GM18508 (cell line): ENCODE results near the gene TMUB2.
"Not testable (repeated sequence)": the region's sequence is repeated elsewhere in the genome, so short reads cannot be mapped to it uniquely, and the experiment has no call there.

Experiments
- ATAC-seq: cut with Tn5 transposase; IDR thresholded peaks from one replicate; pipeline ENCODE4 v1.9.1; 2021; ENCODE audit warnings: moderate number of reproducible peaks; ENCODE audit not compliant: insufficient read depth, unreplicated experiment

Gene TMUB2

DNA sequence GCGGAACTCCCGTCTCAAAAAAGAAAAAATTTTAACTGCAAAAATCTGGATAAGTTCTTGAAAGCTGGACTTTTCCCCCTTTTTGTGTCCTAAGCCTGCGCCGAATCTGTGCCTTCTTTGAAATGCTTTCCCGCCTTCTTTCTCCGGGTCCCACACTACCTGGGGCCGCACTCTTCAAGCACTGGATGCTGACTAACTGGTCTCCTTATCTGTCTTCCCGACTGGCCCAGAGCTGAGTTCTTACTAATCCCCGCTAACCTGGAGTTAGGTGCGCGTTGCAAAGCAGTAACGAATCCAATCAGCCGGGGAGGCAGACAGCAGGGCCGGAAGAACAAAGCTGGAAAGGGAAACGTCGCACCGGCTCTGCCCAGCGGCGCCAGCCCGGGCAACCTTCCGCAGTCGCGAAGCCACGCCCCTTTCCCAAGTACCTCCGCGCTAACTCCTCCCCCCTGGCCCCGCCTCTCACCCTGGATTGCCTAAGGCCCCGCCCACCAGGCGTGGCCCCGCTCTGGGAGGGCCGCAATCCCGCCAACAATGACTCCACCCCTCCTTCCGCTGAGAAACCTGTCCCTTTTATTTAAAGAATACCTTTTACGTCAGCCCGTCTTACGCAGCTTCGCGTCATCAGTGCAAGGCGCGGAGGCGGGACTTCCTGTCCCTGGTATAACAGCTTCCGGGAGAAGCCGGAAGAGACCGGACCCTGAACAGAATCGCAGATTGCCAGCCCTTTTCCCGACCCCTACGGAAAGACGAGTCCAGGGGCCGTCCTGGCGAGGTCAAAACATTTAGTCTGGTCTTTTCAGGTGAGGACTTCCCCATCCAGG lies at the start of gene TMUB2:
TSS of gene TMUB2 (plus strand) at position 666 of the 824 bp plus-strand sequence. CDS start 737 bp downstream, outside the sequence.
- peak; percentile 64 for ATAC-seq

DNA sequence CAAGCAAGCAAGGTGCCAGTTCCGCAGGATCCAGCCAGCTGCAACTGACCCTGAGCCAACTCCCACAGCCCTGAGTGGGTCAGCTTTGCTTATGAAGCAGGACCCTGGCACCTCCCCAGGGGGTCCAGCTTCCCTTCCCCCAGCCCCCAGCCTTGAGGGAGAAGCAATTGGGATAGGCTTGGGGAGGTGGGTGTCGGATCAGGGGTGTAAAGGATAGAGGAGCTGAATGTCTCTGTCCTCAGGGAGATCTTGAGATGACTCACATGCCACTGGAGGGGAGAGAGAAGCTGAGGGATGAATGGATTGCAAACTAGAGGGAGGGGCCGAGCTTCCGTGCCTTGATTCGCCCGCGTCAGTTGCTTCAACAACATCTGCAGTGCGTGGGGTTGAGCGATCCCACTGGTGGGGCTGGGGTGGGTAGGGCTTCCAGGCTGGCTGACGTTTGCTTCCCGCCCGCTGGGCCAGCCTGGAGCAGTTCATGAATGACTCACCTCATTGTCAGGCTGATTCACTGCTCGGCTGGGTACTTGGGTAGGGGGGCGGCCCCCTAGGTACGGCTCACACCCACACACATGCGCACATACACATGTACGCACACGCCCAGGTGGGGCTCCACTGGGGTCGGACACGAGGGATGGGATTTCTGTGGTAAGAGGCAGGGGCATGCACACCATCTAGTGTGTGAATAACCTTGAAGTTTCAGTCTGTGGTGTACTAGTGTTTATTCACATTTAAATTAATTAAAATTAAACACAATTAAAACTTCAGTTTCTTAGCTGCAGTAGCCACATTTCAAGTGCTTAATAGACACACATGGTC lies 48.7 kb upstream of the TMUB2 start:
- no peak for ATAC-seq

DNA sequence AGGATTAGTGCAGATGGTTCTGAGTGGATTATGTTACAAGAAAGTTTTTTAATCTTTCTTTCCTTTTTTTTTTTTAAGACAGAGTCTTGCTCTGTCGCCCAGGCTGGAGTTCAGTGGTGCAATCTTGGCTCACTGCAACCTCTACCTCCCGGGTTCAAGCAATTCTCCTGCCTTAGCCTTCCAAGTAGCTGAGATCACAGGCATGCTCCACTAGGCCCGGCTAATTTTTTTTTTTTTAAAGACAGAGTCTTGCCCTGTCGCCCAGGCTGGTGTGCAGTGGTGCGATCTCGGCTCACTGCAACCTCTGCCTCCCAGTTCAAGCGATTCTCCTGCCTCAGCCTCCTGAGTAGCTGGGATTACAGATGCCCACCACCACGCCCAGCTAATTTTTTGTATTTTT lies 42.9 kb upstream of the TMUB2 start:
- ATAC-seq, result not testable (repeated sequence)

DNA sequence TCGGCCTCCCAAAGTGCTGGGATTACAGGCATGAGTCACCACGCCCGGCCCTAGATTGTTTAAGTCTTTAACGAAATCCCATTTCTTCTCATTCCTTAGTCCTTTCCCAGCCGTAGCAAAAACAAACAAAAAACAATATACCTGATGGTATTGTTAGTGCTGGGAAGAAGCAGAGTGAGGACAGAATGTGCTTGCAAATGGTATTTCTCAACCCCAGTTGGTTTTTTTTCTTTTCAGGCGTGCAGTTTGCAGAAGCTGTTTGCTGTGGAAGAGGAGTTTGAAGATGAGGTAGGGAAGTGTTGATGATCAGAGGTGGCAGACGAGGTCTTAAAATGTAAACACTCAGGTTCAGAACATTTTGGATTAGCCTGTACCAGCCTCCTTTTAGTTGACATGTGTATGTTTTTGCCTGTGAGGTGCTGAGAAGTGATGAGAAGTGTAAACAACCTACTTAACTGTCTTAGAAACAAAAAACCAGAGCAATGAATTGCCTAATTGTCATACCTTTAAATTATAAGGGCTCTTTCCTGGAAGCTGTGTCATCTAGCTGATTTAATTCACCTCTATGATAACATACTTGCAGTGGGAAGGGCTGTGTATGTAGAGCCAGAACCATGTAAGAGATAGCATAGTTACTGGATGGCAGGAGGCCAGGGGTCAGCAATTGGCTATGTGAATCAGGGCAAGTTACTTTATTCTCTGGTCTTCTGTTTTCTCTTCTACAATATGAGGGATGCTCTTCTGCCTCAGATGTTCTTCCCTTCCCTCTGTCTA lies 41.6 kb upstream of the TMUB2 start:
- ATAC-seq, result no peak

DNA sequence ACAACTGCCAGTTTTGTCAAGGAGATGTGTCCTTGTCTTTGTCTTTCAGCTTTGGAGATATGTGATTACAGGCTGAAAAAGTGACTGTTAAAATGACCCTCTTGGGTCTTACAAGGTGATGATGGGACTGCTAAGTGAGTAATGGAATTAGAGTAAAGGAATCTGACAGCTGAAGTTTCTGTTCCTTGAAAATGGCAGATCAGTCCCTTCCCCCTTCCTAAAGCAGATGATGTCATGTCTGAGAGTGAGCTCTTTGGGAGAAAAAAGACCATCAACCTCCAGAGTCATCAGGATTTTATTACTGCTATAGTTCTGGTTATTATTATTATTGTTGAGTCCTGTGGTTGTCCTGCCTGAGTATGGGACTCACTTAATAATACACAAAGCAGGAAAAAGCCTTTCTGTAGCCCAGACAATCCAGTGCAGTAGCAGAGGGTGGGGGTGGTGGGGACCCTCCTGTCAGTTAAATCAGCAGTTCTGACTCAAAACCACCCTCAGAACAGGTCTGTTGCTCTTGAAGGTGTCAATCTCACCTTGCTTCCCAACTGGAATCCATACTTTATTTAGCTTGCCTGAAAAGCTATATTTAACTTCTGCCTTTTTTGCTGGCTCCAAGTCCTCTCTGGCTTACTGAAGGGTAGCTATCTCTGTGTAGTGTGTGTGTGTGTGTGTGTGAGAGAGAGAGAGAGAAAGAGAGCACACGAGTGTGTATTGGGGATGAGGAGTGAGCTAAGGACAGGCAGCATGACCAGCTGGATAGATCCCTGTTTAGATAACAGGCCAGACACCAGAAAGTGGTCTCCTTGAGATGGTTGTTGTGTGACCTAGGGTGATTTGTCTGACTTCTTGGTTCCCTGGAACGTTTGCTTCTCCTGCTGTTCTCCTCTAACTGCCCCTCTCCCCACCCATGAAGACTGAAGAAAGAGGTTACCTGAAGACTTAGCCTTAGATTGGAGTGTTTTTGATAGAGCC lies 40.1 kb upstream of the TMUB2 start:
- ATAC-seq, result no peak

DNA sequence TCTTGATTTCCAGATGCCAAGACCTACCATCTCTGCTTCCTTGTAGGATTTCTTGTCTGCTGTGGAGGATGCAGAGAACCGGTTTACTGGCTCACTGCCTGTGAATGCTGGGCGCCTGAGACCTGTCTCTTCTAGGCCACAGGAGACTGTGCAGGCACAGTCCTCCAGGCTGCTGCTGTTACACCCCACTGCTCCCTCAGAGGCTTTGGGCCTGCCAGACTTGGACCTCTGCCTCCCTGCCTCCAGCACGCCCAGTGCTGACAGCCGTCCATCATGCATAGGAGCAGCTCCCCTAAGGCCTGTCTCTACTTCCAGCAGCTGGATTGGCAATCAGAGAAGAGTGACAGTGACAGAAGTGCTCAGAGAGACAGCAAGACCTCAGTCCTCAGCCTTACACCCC lies 39.0 kb upstream of the TMUB2 start:
- no peak for ATAC-seq

DNA sequence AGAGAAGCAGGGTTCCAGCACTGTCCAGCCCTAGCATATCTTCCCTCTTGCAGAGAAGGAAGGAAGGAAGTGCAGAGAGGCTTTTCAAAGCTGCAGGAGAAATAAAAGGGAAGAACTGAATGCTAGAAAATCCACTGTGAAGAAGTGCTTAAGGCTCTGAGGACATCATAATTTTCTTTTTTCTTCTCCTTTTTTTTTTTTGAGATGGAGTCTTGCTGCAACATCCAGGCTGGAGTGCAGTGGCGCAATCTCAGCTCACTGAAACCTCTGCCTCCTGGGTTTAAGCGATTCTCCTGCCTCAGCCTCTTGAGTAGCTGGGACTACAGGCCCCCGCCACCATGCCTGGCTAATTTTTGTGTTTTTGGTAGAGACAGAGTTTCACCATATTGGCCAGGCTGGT lies 37.7 kb upstream of the TMUB2 start:
- not testable (repeated sequence) for ATAC-seq

DNA sequence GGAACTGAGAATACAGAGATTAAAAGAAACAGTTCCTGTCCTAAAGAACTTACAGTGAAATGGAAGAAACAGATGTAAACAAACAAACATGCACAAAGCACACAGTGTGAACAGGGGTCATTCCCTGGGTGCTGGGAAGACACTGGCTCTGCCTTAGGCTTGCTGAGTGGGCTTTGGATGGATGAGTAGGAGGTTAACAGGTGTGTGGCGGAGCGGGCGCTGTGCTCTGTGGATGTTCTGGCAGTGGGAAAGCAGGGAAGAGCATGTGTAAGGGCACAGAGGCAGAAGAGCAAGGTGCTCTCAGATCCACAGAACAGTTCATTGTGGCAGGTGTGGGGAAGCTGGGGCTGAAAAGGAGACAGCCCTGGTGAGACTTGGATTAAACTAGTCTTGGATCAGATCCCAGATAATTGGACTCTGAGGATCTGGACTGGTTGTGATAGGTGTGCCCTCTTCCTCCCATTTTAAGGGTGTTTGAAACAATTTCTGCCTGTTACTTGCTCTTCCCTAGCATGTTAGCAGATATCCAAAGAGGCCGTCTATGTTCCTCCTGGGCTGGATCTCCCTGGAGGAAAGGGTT lies 36.9 kb upstream of the TMUB2 start:
- no peak for ATAC-seq

DNA sequence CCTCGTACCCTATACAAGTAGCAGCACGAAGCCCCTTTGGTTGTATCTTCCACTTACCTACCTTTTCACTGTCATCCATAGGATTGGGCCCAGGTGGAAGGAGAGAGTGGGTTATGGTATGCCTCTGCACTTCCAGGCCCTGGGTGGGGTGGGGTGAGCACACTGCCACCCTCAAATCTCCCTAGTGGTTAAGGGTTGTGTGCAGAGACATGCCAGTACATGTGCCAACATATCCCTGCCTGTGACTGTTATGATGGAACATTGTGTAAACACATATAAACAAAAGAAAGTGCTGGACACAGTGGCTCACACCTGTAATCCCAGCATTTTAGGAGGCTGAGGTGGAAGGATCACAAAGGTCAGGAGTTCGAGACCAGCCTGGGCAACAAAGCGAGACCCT lies 33.9 kb upstream of the TMUB2 start:
- ATAC-seq, result no peak

DNA sequence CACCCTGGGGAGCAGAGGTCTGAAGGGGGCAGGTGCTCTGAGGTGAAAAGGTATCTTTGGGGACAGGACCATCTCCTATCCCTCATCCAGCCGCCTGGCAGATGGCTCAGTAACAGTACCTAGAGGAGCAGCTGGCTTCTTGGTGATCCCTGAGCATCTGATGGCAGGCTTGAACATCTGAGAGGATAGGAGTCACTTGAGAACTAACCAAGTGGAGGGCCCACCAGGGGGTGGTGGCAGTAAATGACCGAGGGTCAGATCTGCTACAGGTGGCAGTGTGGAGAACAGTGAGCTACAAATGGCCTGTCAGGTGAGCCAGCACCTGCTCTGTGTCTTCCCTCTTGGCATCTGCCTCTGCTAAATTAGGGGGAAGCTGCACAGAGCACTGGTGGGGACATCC lies 31.3 kb upstream of the TMUB2 start:
- no peak for ATAC-seq

DNA sequence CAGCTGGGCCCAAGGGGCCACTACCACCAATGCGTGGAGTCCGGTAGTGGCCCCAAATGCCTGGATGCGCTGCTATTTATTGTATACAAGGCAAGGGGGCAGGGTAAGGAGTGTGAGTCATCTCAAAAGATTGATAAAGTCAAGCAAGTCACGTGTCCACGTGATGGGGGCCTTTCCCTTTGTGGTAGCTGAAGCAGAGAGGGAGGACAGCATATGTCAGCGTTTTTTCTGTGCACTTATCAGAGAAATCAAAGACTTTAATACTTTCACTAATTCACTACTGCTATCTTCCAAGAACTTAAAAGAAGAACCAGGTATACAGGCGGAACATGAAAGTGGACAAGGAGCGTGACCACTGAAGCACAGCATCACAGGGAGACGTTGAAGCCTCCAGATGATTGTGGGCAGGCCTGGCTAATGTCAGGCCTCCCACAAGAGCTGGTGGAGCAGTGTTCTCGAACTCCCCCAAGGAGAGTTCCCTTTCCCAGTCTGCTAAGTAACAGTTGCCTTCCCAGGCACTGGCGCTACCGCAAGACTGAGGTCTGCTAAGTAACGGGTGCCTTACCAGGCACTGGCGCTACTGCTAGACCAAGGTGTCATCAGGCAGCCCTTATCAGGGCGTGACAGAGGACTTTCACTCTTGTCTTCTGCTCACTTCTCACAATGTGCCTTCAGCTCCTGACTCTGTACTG lies 27.1 kb upstream of the TMUB2 start:
- no peak for ATAC-seq

DNA sequence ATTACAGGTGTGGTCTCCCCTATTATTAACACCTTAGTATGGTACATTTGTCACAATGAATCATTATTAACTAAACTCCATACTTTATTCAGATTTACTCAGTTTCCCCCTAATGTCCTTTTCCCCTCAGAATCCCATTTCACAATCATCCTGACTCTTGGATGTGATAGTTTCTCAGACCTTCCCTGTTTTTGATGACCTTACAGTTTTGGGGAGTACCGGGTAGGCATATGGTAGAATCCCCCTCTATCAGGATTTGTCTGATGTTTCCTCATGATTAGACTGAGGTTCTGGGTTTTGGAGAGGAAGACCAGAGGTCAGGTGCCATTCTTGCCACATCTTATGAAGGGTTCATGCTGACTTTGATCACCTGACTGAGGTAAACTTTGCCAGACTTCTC lies 22.3 kb upstream of the TMUB2 start:
- ATAC-seq, result no peak

DNA sequence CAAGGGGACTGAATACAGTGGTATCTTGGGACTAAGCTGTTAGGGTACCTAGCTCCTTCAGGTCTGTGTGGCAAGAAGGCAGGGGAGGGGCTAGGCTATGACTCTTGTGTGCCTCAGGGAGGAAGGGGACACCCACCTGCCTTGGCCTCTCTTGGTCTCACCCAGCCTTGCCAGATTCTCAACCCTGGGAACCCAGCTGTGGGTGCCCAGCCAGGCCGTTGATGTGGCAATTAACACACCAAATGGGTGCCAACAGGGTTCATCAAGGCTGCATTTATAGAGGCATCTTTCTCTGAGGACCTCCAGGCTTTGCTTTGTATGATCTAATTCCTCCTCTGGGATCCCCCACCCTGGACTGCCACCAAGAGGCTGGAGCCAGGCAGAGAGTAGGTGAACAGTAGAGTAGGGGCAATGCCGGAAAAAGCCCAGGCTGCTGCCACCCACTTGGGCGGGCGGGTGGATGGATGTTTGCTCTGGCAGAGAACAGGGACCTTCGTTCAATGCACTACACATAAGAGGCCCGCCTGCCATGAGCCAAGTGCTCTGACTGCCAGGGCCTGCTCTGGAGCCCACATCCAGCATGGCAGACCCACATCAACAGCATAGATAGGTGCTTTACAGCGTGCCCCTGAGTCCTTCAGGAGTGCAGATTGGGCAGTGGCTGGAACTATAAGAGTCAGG lies 19.5 kb upstream of the TMUB2 start:
- ATAC-seq, result no peak

DNA sequence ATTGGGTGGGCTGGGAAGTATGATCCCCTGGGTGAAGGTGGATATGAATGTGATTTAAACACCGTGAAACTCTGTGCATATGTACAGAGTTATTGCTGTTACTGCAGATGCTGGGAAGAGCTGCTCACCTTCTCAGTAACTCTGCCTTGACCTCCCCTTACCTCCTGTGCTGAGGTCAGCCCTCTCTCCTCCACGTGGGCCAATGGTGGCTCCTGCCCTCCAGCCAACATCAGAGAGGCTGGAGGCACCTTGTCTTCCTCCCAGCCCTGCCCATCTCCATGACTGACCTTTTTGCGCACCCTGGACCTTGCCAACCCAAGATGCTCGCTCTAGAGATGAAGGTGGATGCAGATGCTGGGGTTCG lies 16.7 kb upstream of the TMUB2 start:
- ATAC-seq, result no peak

DNA sequence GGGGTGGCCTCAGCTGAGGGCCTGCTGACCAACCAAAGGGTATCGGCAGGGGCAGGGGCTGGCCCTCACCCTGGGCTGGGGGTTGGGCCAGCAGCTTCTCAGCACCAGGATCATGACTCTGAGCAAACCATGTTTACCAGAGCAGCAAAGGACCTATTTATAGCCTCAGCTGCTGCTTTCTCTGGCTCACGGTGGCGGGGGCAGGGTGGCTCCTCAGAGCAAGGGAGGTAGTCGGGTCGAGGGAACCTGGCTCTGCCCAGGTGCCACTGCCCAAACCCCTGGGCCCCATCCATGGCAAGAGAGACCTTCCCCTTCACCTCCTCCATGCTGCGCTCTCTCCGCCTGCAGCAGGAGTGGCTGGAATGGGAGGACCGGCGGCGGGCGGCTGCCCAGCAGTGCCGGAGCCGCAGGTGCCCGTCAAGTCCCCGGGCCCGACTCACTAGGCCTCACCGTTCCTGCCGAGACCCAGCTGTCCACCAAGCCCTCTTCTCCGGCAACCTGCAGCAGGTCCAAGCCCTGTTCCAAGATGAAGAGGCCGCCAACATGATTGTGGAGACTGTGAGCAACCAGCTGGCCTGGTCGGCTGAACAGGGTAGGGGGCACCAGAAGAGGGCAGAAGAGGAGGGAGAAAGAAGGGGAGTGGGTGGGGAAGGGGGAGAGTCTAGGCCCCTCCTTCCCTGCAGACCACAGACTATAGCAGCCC lies 16.1 kb upstream of the TMUB2 start, which contains the start of gene ASB16:
TSS of gene ASB16 (plus strand) at position 206 of the 703 bp plus-strand sequence. CDS start at position 292, 86 bp downstream.
- ATAC-seq, result no peak

DNA sequence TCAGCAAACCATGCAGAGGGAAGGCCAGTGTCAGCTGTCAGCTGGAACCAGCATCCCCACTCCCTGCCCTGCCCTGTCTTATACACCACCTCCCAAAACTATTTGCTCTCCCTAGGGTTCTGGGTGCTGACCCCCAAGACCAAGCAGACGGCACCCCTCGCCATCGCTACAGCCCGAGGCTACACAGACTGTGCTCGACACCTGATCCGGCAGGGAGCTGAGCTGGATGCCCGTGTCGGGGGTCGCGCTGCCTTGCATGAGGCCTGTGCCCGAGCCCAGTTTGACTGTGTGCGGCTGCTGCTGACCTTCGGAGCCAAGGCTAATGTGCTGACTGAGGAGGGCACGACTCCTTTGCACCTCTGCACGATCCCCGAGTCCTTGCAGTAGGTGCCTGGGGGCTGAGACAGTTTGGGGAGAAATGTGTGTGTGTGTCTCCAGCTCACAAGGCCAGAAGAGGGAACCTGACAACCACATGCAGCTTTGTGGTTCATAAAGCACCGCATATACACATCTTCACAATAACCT lies 14.8 kb upstream of the TMUB2 start:
- no peak for ATAC-seq

DNA sequence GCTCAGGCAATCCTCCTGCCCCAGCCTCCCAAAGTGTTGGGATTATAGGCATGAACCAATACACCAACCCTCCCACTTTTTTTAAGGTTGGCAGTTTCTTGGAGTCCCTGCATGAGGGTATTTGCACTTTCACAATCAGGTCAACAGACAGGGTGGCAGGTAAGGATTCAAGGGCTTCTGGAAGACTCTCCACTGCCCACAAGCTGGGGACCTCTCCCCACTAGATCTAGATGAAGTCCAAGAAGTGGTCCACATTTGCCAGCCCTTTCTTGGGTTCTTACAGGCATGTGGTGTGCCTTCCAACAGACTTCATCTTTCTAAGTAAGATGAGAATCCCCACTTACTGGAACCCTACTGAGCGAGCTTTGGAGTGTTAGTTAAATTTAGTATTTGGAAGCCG lies 12.3 kb upstream of the TMUB2 start:
- ATAC-seq, result no peak
